Stromal cell of bone marrow (primary cell): Measurements from ENCODE around the gene ARHGEF25.
"Not testable (repeated sequence)": the region's sequence is repeated elsewhere in the genome, so short reads cannot be mapped to it uniquely, and the experiment has no call there.

ENCODE experiments used
- DNase-seq: peaks from one replicate; pipeline ENCODE4 v3.0.0-alpha.2; 2012; ENCODE audit warnings: low read depth

Gene ARHGEF25

GRCh38 chr12:57611108-57611826, at the start of gene ARHGEF25:
ARHGEF25 (plus strand) TSS chr12:57611435; CDS start chr12:57611895, 460 bp downstream.
- DNase-seq = no peak

- DNase-seq = no peak
These were observed 47.9 kb upstream of the ARHGEF25 start for GRCh38 chr12:57563358-57563757.

DNA sequence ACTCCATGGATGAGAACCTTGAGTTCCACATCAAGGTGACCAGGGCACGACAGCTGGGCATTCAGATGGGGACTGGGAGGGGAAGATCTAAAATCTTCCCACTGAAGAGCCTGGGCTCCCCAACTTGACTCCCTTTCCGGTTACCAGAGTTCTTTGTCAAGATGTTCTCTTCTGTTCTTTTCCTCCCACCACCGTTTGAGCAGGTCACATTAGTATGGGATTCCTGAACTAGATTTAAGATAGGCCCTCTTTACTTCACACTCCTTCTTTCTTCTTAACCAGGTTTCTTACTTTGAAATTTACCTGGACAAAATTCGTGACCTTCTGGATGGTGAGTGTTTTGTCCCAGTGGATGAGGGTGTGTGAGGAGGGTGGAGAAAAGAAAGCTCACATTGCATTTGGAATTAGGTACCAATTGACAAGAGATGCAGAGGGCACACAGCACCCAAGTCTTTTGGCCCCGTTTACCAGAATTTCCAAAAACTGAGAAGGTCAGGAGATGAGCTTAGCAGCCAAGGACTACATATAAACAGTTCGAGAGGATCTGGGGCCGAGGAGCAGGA, 47.0 kb upstream of the ARHGEF25 start:
- no peak for DNase-seq

DNA sequence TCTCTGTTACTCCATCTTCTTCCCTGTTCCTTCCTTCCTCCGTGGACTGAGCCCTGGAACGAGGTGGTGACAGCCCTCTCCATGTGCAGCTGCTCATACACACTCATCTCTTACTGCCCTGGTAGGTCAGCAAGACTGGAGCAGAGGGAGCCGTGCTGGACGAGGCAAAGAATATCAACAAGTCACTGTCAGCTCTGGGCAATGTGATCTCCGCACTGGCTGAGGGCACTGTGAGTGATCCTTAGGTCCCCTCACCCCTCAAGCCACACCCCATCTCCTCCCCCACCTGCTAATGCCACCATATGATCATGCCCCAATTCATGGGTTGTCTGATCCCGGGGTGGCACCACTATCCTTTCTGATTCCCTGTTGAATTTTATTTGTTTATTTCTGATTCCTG, 42.4 kb upstream of the ARHGEF25 start:
- no peak for DNase-seq

DNA sequence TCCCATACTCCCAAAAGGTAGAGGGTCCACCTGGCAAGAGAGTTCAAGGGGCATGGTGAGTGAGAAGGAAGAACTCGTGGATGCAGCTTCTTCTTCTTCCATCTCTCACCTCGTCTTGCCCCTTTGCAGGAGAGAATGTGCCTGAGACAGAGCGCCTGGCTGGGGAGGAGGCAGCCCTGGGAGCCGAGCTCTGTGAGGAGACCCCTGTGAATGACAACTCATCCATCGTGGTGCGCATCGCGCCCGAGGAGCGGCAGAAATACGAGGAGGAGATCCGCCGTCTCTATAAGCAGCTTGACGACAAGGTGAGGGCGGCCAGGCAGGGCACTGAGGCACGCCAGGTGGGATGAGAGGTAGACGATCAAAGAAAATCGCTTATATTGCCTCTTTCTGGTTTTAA, 41.4 kb upstream of the ARHGEF25 start:
- DNase-seq = no peak

GRCh38 chr12:57570438-57570837, 40.8 kb upstream of the ARHGEF25 start:
- DNase-seq = not testable (repeated sequence)

- DNase-seq = no peak
These were observed 39.1 kb upstream of the ARHGEF25 start for GRCh38 chr12:57571926-57572762.

- no peak for DNase-seq
These were observed 36.4 kb upstream of the ARHGEF25 start for GRCh38 chr12:57574795-57575194.

DNA sequence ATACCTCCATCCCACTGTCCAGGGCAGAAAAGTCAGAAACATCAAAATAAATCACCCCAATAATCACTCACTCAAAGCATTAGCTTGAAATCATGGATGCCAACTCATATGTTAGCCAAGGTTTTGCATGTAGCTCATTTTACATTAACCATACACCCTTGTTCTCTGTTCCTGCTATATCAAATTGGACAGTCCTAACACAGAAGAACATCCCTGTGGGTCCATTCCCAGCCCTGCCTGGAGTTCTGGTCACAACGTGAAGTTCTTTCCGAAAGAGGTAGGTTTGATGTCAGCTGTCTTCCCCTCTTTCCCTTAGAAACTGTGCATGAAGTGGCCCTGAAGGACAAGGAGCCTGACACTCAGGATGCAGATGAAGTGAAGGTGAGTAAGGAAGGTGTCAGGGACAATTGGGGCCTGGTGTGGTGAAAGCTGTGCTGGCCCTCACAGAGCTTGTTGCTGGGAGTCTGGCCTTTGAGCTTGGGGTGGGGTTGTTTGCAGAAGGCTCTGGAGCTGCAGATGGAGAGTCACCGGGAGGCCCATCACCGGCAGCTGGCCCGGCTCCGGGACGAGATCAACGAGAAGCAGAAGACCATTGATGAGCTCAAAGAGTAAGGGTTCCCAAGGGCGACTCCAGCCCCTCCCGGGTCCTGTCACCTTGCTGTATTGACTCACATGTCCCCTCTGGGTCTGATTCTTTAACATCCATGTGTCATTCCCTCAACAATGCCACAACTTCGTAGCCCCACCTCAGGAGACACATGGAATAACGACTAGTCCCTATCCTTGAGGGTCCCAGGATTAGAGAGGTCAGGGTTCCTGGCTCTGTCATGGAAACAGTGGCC, 35.2 kb upstream of the ARHGEF25 start:
- no peak for DNase-seq

GRCh38 chr12:57576613-57577160, 34.5 kb upstream of the ARHGEF25 start:
- no peak for DNase-seq

- no peak for DNase-seq
These were observed 33.1 kb upstream of the ARHGEF25 start for GRCh38 chr12:57577981-57578758.

DNA sequence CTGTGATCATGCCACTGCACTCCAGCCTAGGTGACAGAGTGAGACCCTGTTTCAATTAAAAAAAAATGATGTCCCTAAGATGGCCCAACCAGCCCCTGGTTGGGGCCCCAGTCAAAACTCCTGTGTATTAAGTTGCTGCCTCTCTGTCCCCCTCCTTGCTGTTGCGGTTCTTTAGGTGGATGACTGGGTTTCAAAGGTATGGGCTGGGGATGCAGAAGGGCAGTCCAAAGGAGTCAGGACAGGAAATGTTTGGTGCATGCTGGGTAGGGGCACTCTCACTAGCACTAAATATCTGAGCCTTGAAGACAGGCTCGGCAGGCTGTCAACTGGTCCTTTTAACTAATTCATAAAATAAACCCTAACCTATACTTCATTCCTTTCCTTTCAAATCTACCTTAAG, 32.2 kb upstream of the ARHGEF25 start:
- DNase-seq = no peak

DNA sequence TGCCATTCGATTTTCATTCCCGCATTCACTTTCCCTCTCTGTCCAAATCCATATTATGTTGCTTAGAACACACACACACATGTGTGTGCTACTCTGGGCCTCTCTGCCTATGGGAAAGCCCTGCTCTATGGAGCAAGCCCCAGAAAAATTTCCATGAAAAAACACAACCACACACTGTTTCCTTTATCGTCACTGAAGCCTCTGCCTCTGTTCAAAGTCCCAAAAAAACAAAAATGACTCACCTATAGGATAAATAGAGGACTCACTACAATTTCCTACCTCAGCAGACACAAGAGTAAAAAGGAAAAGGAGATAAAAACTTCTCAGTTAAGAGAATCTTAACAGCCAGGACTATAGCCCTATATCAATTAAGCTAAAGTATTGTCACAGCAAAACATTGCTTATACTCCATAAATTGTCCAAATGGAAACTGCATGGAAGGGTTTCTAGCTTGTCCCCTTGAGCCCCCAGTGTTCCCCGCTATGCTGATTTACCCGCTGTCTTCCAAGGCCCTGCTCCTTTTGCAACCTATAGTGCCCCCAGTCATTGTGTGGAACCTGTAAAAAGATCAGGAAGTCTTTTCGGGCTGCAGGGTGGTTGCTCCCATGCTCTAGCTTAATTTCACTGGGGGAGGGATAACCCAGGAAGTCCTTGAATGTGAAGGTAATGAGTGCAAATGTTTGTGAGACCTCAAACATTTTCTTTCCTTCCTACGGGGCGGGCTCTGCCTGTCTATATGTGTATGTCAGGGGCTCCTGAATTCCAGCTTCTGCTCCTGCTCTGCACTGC, 31.4 kb upstream of the ARHGEF25 start:
- DNase-seq = no peak

GRCh38 chr12:57580466-57580795, 30.8 kb upstream of the ARHGEF25 start:
- no peak for DNase-seq

DNA sequence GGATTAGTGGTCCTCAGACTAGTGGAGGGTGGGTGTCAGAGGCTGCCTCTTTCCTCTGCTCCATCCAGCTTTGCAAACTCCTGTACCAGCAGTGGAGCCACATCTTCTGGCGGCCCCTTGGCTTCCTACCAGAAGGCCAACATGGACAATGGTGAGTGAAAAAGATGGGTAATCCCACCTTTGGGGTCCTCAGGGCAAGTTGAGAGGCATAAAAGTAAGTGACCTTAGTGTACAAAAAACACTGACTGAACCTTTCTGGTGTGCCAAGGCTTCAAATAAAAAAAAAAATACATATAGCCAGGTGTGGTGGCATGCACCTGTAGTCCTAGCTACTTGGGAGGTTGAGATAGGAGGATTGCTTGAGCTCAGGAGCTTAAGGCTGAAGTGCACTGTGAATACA, 29.4 kb upstream of the ARHGEF25 start:
- DNase-seq = no peak

- DNase-seq = no peak
These were observed 28.8 kb upstream of the ARHGEF25 start for GRCh38 chr12:57582440-57582839.

DNA sequence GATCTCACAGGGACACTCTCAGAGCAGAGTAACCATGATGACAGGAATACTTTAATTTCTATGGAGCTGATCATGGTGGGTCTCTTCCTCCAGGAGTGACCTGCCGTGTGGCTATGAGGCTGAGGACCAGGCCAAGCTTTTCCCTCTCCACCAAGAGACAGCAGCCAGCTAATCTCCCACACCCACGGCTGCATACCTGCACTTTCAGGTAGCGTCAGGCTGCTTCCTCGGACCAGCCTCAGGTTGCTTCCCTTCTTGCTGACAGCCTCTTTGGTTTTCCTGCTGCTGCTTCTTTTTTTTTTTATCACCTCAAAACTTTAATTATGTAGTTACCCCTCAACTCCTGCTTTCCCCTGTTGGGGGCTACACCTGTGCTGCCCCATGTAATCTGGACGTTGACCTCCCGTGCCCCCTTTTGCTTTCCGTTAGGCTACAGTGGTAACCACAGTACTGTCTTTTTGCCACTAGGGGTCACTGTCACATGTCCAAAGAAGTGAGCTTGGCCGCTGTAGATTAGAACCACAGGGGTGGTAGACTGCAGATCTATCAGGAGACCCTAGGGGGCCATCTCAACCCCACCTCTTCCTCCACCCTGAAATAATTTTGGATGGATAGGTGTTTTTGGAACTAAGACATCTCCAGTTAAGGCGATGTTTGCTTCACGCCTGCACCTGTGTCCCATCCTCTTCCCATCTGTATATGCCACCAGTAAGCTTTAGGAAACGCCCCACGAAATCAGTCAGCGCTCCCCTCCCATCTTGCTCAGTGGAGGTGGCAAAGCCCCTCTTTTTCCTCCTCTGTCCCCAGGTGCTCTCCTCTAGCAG, 28.0 kb upstream of the ARHGEF25 start:
- DNase-seq = peak; percentile 50

DNA sequence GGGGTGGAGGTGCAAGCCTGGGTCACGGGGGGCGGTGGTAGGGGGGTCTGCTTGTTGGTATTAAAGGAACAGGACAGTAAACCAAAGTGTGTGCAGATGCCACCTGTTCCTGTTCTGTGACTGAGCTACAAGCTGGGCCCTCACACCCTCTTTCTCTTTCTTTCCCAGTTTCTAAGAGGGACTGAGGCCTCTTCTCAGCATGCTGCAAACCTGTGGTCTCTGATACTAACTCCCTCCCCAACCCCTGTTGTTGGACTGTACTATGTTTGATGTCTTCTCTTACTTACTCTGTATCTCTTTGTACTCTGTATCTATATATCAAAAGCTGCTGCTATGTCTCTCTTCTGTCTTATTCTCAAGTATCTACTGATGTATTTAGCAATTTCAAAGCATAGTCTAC, 27.2 kb upstream of the ARHGEF25 start:
- no peak for DNase-seq

- no peak for DNase-seq
These were observed 26.5 kb upstream of the ARHGEF25 start for GRCh38 chr12:57584690-57585089.
